OCI-LY3 (cell line): ENCODE data around the gene ZAP70.

Source experiments
- H2AFZ ChIP-seq: fragments of 200-600, 300-600 bp; shearing (Covaris generic); 2 replicates; pipeline ENCODE4 v1.6.0; 2014; ENCODE audit warnings: antibody characterized with exemption, low read depth, low read length
- H3K27ac ChIP-seq: fragments of 200-600, 300-600 bp; sonication (generic); 2 replicates; pipeline ENCODE4 v1.5.1; 2014; ENCODE audit warnings: mild to moderate bottlenecking, low read length, moderate library complexity, mixed read lengths
- H3K27me3 ChIP-seq: fragments of 200-600, 300-600 bp; sonication (generic); 2 replicates; pipeline ENCODE4 v1.6.1; 2014; ENCODE audit warnings: low read depth, low read length, mixed read lengths
- H3K36me3 ChIP-seq: fragments of 200-600, 300-600 bp; sonication (generic); replicated peaks from 2 replicates; pipeline ENCODE3; 2014; ENCODE audit warnings: low read depth, low read length, mixed read lengths
- H3K4me1 ChIP-seq: fragments of 300-600, 200-600 bp; sonication (generic); 2 replicates; pipeline ENCODE4 v1.6.1; 2014; ENCODE audit warnings: low read length, mixed read lengths
- H3K4me2 ChIP-seq: fragments of 200-600, 300-600 bp; sonication (generic); 2 replicates; pipeline ENCODE4 v1.6.1; 2014; ENCODE audit warnings: low read length, mixed read lengths
- H3K4me3 ChIP-seq: fragments of 300-600, 200-600 bp; sonication (generic); 2 replicates; pipeline ENCODE4 v1.5.1; 2014; ENCODE audit warnings: antibody characterized with exemption, mild to moderate bottlenecking, low read length, moderate library complexity
- H3K79me2 ChIP-seq: fragments of 300-600, 200-600 bp; shearing (Covaris generic); 2 replicates; pipeline ENCODE4 v1.6.1; 2014; ENCODE audit warnings: mild to moderate bottlenecking, low read length, mixed read lengths
- H3K9ac ChIP-seq: fragments of 300-600, 200-600 bp; shearing (Covaris generic); 2 replicates; pipeline ENCODE4 v1.6.0; 2014; ENCODE audit warnings: mild to moderate bottlenecking, low read length, moderate library complexity
- H3K9me3 ChIP-seq: fragments of 200-600, 300-600 bp; shearing (Covaris generic); 2 replicates; pipeline ENCODE4 v1.6.1; 2014; ENCODE audit warnings: low read length, mixed read lengths; ENCODE audit not compliant: insufficient read depth
- H4K20me1 ChIP-seq: fragments of 200-600, 300-600 bp; sonication (generic); 2 replicates; pipeline ENCODE4 v1.6.1; 2016; ENCODE audit warnings: low read length, mixed read lengths; ENCODE audit not compliant: insufficient read depth
- CTCF ChIP-seq: fragments of 200-600, 300-600 bp; sonication (generic); IDR thresholded peaks from 2 replicates; pipeline ENCODE4 v1.5.1; 2014; ENCODE audit warnings: antibody characterized with exemption, low read length, low read depth
- EZH2phosphoT487 ChIP-seq: fragments of 200-600 bp; shearing (Covaris generic); IDR thresholded peaks from 2 replicates; pipeline ENCODE4 v1.6.1; 2018; ENCODE audit warnings: antibody characterized with exemption, mixed run types, low read depth

Gene ZAP70

GRCh38 chr2:97742381-97742847, 29.0 kb downstream of the ZAP70 start:
- no peak overlapping the region for H2AFZ ChIP-seq
- no peaks in the 10 kb centered on the region for H3K9me3 ChIP-seq
- H3K36me3 ChIP-seq: peaks cover 21% of the 10 kb centered on the region
- H3K79me2 ChIP-seq: no peaks in the 10 kb centered on the region
- H4K20me1 ChIP-seq: no peaks in the 10 kb centered on the region
- H3K4me1 ChIP-seq: no peaks in the 10 kb centered on the region
- no peak overlapping the region for H3K4me3 ChIP-seq
- no peaks in the 10 kb centered on the region for H3K27me3 ChIP-seq
- no peak overlapping the region for H3K27ac ChIP-seq
- H3K4me2 ChIP-seq: no peak overlapping the region
- no peak overlapping the region for H3K9ac ChIP-seq
- no peak for TF ChIP-seq CTCF
- TF ChIP-seq EZH2phosphoT487: no peak

DNA sequence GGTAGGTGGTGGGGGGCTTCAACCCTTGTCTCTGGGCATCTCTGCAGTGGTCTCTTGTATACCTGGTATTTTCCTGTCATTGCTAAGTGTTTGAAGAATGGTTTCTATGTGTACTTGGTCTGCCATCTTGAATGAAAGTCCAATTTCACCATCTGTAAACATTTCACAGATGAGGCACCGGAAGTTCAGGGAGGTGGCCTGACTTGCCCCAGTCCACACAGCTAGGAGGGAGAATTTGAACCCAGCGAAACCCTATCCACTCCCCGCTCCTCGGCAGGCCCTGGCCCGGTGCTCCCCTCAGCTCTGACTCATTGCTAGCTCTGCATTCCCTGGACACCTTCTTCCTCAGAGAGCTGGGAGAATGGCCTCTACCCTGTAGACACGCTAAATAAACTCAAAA, 30.5 kb downstream of the ZAP70 start:
- no peak overlapping the region for H3K4me2 ChIP-seq
- H3K27me3 ChIP-seq: no peaks in the 10 kb centered on the region
- H3K4me1 ChIP-seq: peaks cover 4% of the 10 kb centered on the region; the same call in 1 of the 2 replicates
- no peaks in the 10 kb centered on the region for H3K79me2 ChIP-seq
- no peaks in the 10 kb centered on the region for H4K20me1 ChIP-seq
- H3K4me3 ChIP-seq: no peak overlapping the region
- TF ChIP-seq CTCF: no peak
- no peak overlapping the region for H2AFZ ChIP-seq
- no peaks in the 10 kb centered on the region for H3K9me3 ChIP-seq
- peaks cover 31% of the 10 kb centered on the region for H3K36me3 ChIP-seq
- no peak overlapping the region for H3K9ac ChIP-seq
- H3K27ac ChIP-seq: no peak overlapping the region

DNA sequence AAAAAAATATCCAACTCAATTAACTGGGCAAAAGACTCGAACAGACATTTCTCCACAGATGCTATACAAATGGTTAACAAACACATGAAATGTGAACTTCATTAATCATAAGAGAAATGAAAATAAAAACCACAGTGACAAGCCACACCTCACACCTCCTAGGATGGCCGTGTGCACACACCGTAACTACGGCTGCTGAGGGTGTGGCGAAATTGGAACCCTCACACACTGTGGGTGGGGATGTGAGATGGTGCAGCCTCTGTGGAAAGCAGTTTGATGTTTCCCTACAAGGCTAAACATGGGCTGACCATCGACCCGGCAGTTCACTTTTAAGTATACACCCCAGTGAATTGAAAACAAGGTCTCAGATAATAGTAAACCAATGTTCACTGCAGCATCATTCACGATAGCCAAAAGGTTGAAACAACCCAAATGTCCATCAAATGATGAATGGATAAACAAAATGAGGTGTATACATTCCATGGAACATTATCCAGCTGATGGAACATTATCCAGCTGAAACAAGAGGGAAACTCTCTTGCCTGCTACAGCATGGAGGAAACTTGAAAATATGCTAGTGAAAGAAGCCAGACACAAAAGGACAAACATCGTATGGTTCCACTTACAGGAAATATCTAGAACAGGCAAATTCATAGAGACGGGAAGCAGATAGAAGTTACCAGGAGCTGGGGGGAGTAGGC, 32.2 kb downstream of the ZAP70 start:
- no peak overlapping the region for H2AFZ ChIP-seq
- TF ChIP-seq EZH2phosphoT487: no peak
- no peak for TF ChIP-seq CTCF

GRCh38 chr2:97747285-97747684, 33.9 kb downstream of the ZAP70 start:
- H3K27me3 ChIP-seq: no peaks in the 10 kb centered on the region
- no peak overlapping the region for H3K27ac ChIP-seq
- no peak overlapping the region for H3K9ac ChIP-seq
- no peak overlapping the region for H3K4me2 ChIP-seq
- no peaks in the 10 kb centered on the region for H4K20me1 ChIP-seq
- peaks cover 49% of the 10 kb centered on the region for H3K36me3 ChIP-seq
- H3K4me1 ChIP-seq: peaks cover 4% of the 10 kb centered on the region; the same call in 1 of the 2 replicates
- H3K9me3 ChIP-seq: no peaks in the 10 kb centered on the region
- no peak overlapping the region for H2AFZ ChIP-seq
- H3K4me3 ChIP-seq: no peak overlapping the region
- H3K79me2 ChIP-seq: no peaks in the 10 kb centered on the region
- TF ChIP-seq CTCF (no peak), EZH2phosphoT487 (no peak)

More for the DNA sequence above, 32.2 kb downstream of the ZAP70 start:
- Histone ChIP-seq H3K27ac (no peak overlapping the region), H3K9ac (no peak overlapping the region), H3K27me3 (no peaks in the 10 kb centered on the region), H3K79me2 (no peaks in the 10 kb centered on the region), H3K4me3 (no peak overlapping the region), H3K4me2 (no peak overlapping the region), H3K9me3 (no peaks in the 10 kb centered on the region), H3K4me1 (peaks cover 4% of the 10 kb centered on the region; the same call in 1 of the 2 replicates), H4K20me1 (no peaks in the 10 kb centered on the region), H3K36me3 (peaks cover 35% of the 10 kb centered on the region)
